ENCODE data around the gene CABP7. TPM values are rescaled to one million over a fixed set of nuclear protein-coding genes. Genes with fewer than 3 reads are reported as not detected.

CABP7 gene
- total RNA-seq, 1 experiment from 2014 or later, result not detected

- Histone ChIP-seq H3K27ac (ENCODE audit: low read depth, low read length, poor library complexity, severe bottlenecking) (no peak overlapping the region), H3K4me1 (ENCODE audit: insufficient read depth, low read length, poor library complexity, severe bottlenecking) (peaks cover 16% of the 10 kb centered on the region), H3K4me3 (ENCODE audit: low read depth, low read length, poor library complexity, severe bottlenecking) (no peak overlapping the region), H3K27me3 (replicated peaks; ENCODE audit: insufficient read depth, low read depth, low read length, poor library complexity) (peaks cover 4% of the 10 kb centered on the region), H3K36me3 (ENCODE audit: insufficient read depth, low read length, poor library complexity, severe bottlenecking) (no peaks in the 10 kb centered on the region), H3K9me3 (ENCODE audit: low read depth, low read length, poor library complexity, severe bottlenecking) (no peaks in the 10 kb centered on the region)
- no TSS peak for BruUV-seq (replicated peaks)
- no peak for DNase-seq (ENCODE audit: low spot score)
- ChIA-PET CTCF (no interaction called here), POLR2A (ENCODE audit: low non-redundant PET) (no interaction called here)
- TF ChIP-seq EZH2 (IDR thresholded peaks at IDR 0.05; ENCODE audit: borderline replicate concordance, low read depth, low read length, poor library complexity, severe bottlenecking) (no peak), CTCF (conservative IDR thresholded peaks at IDR 0.05; ENCODE audit: low read depth, low read length) (no peak)
- intact Hi-C loops (cut with micrococcal nuclease; ENCODE audit: unreplicated experiment), result no loop called here
Observed at GRCh38 chr22:29706486-29706885, 13.3 kb upstream of the CABP7 start.

- intact Hi-C loops (cut with micrococcal nuclease; ENCODE audit: unreplicated experiment), result no loop called here
- ChIA-PET CTCF (no interaction called here), POLR2A (ENCODE audit: low non-redundant PET) (no interaction called here)
- BruUV-seq (replicated peaks), result no TSS peak
- Histone ChIP-seq H3K27ac (ENCODE audit: low read depth, low read length, poor library complexity, severe bottlenecking) (no peak overlapping the region), H3K36me3 (ENCODE audit: insufficient read depth, low read length, poor library complexity, severe bottlenecking) (no peaks in the 10 kb centered on the region), H3K9me3 (ENCODE audit: low read depth, low read length, poor library complexity, severe bottlenecking) (no peaks in the 10 kb centered on the region), H3K4me1 (ENCODE audit: insufficient read depth, low read length, poor library complexity, severe bottlenecking) (peaks cover 14% of the 10 kb centered on the region), H3K4me3 (ENCODE audit: low read depth, low read length, poor library complexity, severe bottlenecking) (no peak overlapping the region), H3K27me3 (replicated peaks; ENCODE audit: insufficient read depth, low read depth, low read length, poor library complexity) (peaks cover 4% of the 10 kb centered on the region)
- DNase-seq (ENCODE audit: low spot score), result no peak
- TF ChIP-seq EZH2 (IDR thresholded peaks at IDR 0.05; ENCODE audit: borderline replicate concordance, low read depth, low read length, poor library complexity, severe bottlenecking) (no peak), CTCF (conservative IDR thresholded peaks at IDR 0.05; ENCODE audit: low read depth, low read length) (no peak)
Observed at GRCh38 chr22:29707010-29707409, 12.8 kb upstream of the CABP7 start.

GRCh38 chr22:29707471-29707870 lies 12.3 kb upstream of the CABP7 start:
- no TSS peak for BruUV-seq (replicated peaks)
- ChIA-PET POLR2A (ENCODE audit: low non-redundant PET) (no interaction called here), CTCF (no interaction called here)
- intact Hi-C loops (cut with micrococcal nuclease; ENCODE audit: unreplicated experiment), result no loop called here
- H3K4me3 ChIP-seq (ENCODE audit: low read depth, low read length, poor library complexity, severe bottlenecking), result no peak overlapping the region
- TF ChIP-seq CTCF (conservative IDR thresholded peaks at IDR 0.05; ENCODE audit: low read depth, low read length) (no peak), EZH2 (IDR thresholded peaks at IDR 0.05; ENCODE audit: borderline replicate concordance, low read depth, low read length, poor library complexity, severe bottlenecking) (no peak)
- H3K27ac ChIP-seq (ENCODE audit: low read depth, low read length, poor library complexity, severe bottlenecking), result no peak overlapping the region
- H3K27me3 ChIP-seq (replicated peaks; ENCODE audit: insufficient read depth, low read depth, low read length, poor library complexity), result peaks cover 4% of the 10 kb centered on the region
- no peaks in the 10 kb centered on the region for H3K36me3 ChIP-seq (ENCODE audit: insufficient read depth, low read length, poor library complexity, severe bottlenecking)
- no peaks in the 10 kb centered on the region for H3K9me3 ChIP-seq (ENCODE audit: low read depth, low read length, poor library complexity, severe bottlenecking)
- H3K4me1 ChIP-seq (ENCODE audit: insufficient read depth, low read length, poor library complexity, severe bottlenecking), result peaks cover 9% of the 10 kb centered on the region
- DNase-seq (ENCODE audit: low spot score), result no peak

All from A673 (cell line).